ENCODE data around the gene ARL8A.
A peak's percentile ranks its signal among the peaks of the same experiment; 100 is the strongest.
"Not testable (repeated sequence)": the region's sequence is repeated elsewhere in the genome, so short reads cannot be mapped to it uniquely, and the experiment has no call there.

Gene ARL8A

DNA sequence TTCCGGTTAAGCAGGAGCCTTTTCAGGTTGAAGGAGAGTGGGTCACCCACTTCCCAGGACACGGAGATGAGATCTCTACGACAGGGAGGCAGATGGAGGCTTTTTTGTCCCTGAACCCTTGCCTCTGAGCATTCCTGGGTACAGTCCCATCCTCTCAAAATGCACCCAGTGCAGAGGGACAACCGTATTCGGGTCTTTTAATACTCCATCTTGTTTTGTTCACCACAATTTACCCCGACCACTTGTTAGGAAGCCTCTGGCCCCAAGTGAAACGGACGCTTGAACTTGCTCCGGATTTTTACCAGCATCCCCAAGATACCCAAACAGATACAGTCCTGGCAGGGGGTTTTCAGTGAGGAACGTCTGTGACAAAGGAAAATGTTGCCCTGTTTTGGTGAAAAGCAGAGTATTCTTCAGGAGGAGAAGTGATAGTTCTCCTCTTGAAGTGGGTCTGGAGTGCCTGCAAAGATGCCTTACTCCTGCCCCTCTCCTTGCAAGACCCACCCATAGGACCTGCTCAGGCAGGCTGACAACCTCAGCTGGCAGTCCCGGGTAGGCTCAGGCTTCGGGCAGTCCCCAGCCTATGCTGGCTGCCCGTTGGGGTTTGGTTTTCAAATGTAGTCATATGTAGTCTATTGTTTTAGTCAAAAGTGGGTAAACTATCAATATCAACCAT lies 669 bp upstream of the ARL8A start:
- TF ChIP-seq, protein P1, sequence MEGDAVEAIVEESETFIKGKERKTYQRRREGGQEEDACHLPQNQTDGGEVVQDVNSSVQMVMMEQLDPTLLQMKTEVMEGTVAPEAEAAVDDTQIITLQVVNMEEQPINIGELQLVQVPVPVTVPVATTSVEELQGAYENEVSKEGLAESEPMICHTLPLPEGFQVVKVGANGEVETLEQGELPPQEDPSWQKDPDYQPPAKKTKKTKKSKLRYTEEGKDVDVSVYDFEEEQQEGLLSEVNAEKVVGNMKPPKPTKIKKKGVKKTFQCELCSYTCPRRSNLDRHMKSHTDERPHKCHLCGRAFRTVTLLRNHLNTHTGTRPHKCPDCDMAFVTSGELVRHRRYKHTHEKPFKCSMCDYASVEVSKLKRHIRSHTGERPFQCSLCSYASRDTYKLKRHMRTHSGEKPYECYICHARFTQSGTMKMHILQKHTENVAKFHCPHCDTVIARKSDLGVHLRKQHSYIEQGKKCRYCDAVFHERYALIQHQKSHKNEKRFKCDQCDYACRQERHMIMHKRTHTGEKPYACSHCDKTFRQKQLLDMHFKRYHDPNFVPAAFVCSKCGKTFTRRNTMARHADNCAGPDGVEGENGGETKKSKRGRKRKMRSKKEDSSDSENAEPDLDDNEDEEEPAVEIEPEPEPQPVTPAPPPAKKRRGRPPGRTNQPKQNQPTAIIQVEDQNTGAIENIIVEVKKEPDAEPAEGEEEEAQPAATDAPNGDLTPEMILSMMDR (IDR thresholded peaks at IDR 0.05; ENCODE audit: borderline replicate concordance, control extremely low read depth, extremely low read depth, insufficient read depth, missing control alignments): no peak
- in situ Hi-C loops (cut with MboI; ENCODE audit: low sequenced_read_pairs, unreplicated experiment): no loop called here
- no peak for DNase-seq (ENCODE audit: low spot score)

DNA sequence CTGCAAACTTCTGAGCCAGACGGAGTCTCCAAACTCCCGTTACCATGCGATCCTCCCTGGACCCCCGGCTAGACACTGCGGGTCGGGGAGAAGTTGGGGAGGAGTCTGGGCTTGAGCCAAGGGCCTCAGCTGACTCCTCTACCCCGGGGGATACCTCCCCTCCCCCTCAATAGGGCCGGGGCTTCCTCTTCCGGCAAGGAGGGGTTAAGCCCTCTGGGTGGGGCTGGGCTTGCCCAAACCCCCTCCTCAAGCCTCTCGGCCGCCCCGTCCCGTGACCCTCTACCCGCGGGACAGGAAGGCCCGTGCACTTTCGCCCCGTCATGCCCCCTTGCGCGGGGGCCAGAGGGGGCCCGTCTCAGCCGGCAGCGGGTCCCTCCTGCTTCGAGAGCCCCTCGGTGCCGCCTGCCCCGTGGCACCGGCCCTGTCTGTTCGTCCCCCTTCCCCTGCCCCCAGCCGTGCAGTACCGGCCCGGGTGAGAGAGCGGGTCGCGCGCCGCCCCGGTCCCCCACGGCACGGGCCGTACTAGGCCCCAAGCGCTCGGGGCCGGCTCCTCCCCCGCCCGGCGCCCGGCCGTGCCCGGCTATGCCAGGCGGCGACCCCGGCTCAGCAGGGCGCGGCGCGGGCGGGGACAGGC lies 652 bp downstream of the ARL8A start:
- peak; percentile 75 for DNase-seq (ENCODE audit: low spot score)
- TF ChIP-seq, protein P1 (IDR thresholded peaks at IDR 0.05; ENCODE audit: borderline replicate concordance, control extremely low read depth, extremely low read depth, insufficient read depth, missing control alignments): no peak
- in situ Hi-C loops (cut with MboI; ENCODE audit: low sequenced_read_pairs, unreplicated experiment): no loop called here

DNA sequence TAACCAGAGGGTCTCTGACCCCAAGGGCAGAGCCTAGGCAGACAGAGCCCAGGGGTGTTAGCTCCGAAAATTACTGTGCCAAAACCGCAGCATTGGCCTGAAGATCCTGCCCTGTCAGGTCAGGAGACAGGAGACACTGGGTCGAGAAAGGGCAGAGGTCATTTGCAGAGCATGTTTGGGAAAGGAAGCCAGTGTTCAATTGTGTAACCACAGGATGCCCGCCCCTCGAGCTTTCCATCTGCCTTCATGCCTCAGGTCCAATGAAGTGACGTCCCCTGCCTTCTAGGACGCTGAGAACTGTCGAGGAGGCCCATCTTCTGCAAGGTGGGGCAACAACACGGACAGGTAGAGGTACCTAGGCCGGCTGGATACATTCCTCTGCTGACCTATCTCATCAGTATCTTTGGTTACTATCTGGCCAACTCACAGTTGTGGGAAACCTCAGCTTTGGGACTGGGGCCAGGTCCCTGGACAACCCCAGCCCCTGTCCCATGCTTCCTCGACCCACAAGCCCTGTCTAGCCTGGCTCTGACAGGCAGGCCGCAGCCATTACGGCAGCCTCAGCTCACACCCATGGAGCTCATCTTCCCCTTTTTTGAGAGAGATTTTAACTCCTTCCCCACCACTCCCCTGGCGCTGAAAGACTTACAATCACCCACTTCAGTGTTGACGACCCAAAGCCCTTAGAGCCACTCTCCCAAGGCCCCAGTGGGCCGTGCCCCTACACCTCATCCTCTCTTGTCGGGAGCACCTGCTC lies 1.3 kb downstream of the ARL8A start:
- TF ChIP-seq, protein P1 (IDR thresholded peaks at IDR 0.05; ENCODE audit: borderline replicate concordance, control extremely low read depth, extremely low read depth, insufficient read depth, missing control alignments): no peak
- in situ Hi-C loops (cut with MboI; ENCODE audit: low sequenced_read_pairs, unreplicated experiment): no loop called here
- DNase-seq (ENCODE audit: low spot score): peak; percentile 63

DNA sequence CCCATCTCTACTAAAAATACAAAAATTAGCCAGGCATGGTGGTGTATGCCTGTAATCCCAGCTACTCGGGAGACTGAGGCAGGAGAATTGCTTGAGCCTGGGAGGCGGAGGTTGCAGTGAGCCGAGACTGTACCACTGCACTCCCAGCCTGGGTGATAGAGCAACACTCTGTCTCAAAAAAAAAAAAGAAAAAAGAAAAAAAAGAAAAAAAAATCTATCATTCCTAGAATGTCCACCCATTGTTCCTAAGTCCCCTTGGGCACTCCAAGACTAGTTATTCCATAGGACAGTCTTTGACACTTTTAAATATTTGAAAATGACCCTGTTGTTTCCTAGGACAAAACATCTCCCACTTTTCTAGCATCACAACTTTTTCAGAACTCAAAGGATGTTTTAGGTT lies 3.1 kb downstream of the ARL8A start:
- in situ Hi-C loops (cut with MboI; ENCODE audit: low sequenced_read_pairs, unreplicated experiment); DNase-seq (ENCODE audit: low spot score): not testable (repeated sequence)

DNA sequence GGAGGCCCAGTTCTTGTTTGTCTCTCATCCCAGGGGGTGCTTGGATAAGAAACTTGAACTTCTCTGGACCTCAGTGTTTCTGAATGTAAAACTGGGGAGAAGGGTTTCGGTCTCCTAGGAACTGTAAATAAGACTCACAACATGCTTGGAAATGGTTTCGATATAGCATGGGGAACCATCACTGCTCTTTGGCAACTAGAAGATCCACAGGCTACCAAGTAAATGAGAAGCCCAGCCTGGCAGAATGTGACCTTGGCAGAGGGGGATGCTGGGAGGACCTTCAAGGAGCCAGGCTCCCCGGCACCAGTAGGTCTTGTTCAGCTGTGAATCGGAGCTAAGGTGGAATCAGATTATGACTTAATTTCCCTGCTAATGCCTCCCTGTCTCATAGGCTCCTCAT lies 3.7 kb downstream of the ARL8A start:
- in situ Hi-C loops (cut with MboI; ENCODE audit: low sequenced_read_pairs, unreplicated experiment): no loop called here
- TF ChIP-seq, protein P1 (IDR thresholded peaks at IDR 0.05; ENCODE audit: borderline replicate concordance, control extremely low read depth, extremely low read depth, insufficient read depth, missing control alignments): no peak
- no peak for DNase-seq (ENCODE audit: low spot score)

DNA sequence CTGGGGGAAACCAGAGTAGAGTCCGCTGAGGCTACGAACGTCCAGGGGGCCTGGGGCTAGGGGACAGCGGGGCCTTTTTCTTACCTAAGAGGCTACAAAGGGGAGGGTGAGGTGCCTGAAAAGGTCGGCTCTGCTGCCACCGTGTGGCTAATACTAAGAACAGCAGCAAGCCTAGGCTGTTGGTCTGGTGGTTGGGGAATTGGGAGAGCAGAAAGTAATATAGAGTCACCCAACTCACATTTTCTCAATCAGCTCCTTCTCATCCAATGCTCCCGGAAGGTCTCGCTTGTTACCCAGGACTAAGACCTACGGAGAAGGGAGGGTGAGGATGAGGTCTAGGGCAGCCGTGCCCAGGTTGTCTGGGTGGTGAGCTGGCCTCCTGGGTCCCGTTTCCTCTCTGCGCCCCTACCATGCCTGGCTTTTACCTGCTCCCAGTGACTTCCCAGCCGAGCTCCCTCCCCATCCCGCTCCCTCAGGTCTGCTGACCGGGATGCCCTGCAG lies 9.3 kb downstream of the ARL8A start:
- in situ Hi-C loops (cut with MboI; ENCODE audit: low sequenced_read_pairs, unreplicated experiment): no loop called here
- TF ChIP-seq, protein P1 (IDR thresholded peaks at IDR 0.05; ENCODE audit: borderline replicate concordance, control extremely low read depth, extremely low read depth, insufficient read depth, missing control alignments): peak; percentile 92
- peak; percentile 90 for DNase-seq (ENCODE audit: low spot score)

Measured in GM13976 (cell line).